HG03558 (cell line): Measurements from ENCODE around the gene SCTR.

Experiments used
- ATAC-seq: cut with Tn5 transposase; IDR thresholded peaks from one replicate; pipeline ENCODE4 v1.9.1; 2021; ENCODE audit warnings: moderate number of reproducible peaks; ENCODE audit not compliant: unreplicated experiment; ENCODE audit errors: extremely low read depth

The SCTR gene

DNA sequence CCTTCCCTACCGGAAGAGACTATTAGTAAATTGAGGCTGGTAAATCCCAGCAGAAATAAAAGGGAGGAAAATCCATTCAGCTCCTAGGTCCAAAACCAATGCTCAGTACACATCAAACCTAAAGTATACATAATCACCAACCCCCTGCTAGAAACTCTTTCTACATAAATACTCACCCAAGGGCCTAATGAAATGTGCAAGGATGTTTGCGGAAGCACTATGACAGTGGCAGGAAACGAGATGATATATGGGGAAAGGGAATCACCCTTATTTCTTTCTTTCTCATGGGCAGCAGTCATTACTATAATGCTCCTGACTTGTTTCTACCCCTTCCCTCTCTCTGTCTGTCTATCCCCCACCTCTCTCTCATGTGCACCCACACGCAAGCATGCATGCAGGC is 1.3 kb upstream of the SCTR start:
- no peak for ATAC-seq

DNA sequence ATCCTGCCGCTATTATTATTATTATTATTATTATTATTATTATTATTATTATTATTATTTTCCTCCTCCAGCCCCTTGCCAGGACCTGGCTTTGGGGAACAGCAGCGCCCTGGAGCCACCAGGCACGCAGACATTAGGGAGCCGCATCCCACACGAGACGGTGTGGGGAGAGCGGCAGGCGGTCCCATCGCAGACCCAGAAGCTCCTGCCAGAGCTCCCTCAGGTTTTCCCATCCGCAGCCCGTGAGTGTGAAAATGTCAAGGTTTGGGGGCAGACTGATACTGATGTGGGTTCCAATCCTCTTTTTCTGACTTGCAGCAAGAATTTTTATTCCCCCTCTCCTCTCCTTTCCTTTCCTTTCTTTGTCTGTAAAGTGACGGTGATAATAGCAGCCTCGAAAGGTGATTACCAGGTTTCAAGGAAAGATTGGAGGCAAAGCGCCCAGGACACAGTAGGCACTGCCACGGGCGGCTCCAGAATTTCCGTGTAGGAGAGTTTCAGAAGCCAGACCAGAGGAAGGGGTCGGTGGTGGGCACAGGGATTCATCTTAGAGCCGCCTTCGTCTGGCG is 816 bp downstream of the SCTR start:
- ATAC-seq = no peak

DNA sequence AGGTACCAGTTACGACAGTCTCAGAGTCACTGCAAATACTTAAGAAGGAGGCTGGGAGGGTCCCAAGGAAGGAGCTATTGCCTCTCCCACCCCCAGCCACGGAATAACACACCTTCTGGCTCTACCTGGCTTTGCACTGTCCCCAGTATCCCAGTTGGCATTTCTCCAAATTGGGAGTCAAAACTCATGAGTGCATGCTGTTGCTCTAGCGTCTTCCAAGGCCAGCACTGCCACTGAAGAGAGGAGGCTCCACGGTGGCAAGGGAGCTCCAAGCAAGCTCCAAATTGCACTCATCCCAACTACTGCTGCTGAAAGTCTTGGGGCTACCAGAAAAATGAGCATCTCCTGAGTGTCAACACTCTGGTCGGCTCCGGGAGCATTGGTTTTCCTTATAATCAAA is 1.6 kb downstream of the SCTR start:
- ATAC-seq = no peak

- ATAC-seq = no peak
Observed at GRCh38 chr2:119521433-119522050, 2.7 kb downstream of the SCTR start.

DNA sequence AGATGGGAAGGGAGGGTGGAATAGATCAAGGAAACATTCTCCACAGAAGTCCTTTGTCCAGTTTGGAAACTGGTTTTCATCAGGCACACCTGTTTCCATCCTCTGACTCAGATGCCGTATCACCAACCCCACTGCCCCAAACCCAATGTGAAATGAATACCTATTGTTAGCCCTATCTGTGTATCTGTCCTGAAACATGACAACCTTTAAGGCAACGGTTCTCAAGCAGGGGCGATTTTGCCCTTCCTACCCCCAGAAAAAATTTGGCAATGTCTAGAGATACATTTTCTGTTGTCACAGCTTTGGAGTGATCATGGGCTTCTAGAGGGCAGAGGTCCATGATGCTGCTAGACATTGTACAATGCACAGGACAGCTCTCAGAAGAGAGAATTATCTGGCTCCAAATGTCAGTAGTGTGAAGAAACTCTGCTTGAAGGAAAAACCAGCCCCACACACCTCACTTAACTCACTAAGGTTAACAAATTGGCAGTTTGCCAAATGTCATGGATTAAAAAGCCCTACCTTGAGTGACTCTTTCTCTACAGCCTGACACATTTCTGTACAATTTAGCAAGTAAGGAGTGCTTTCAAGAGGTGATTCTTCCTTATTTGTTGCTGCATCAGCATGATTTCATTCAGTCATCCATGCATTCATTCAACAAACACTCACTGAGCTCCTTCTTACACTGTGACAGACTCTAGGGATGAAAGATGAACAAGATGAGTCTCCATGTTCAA is 3.4 kb downstream of the SCTR start:
- no peak for ATAC-seq

GRCh38 chr2:119519057-119519408 is 5.2 kb downstream of the SCTR start:
- ATAC-seq = no peak

- no peak for ATAC-seq
Observed at GRCh38 chr2:119518401-119519056, 5.8 kb downstream of the SCTR start.

DNA sequence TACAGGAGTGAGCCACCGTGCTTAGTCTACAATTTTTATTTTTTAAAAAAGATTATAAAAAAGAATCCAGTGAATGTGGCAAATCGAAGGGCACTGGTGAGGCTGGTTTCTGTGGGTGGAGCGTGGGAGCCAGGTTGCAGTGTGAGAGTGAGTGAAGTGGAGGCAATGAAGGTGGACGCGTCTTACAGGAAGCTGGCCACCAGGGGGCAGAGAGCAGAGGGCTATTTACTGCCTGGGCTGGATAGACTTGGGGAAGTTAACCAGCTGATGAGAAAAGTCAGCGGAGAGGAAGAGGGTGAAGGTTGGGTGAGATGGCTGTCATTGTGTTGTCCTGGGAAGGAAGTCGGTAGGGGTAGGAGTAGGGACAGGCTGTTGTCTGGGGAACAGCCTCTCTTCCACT is 6.8 kb downstream of the SCTR start:
- no peak for ATAC-seq

DNA sequence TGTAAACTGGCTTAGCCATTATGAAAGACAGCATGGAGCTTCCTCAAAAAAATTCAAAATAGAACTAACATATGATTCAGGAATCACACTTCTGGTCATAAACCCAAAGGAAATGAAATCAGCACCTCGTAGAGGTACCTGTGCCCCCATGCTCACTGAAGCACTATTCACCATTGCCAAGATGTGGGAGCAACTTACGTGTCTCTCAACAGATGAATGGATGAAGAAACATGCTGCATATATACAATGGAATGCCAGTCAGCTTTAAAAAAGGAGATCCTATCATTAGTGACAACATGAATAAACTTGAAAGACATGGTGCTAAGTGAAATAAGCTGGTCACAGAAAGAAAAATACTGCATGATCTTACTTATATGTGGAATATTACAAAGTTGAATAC is 8.2 kb downstream of the SCTR start:
- ATAC-seq = no peak

DNA sequence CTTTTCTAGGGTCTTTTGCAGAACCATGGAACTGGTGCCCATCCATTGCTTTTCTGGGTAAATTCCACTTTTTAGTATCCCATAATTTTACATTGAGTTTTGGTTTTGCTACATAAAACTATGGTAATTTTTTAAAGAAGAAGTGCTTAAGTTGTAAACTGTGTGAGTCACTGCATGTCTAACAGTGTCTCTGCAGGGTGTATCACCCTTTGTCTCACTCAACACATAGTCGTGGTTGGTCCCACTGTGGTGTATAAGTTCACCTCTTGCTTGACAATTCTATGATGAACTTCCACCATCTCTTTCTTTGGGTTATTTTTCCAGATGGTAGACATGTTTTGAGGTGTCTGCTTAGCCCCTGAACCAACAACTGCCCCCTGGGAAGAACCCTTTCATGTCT is 10.5 kb downstream of the SCTR start:
- no peak for ATAC-seq

- no peak for ATAC-seq
Observed at GRCh38 chr2:119512946-119513345, 11.3 kb downstream of the SCTR start.

- ATAC-seq = no peak
Observed at GRCh38 chr2:119511989-119512388, 12.3 kb downstream of the SCTR start.

DNA sequence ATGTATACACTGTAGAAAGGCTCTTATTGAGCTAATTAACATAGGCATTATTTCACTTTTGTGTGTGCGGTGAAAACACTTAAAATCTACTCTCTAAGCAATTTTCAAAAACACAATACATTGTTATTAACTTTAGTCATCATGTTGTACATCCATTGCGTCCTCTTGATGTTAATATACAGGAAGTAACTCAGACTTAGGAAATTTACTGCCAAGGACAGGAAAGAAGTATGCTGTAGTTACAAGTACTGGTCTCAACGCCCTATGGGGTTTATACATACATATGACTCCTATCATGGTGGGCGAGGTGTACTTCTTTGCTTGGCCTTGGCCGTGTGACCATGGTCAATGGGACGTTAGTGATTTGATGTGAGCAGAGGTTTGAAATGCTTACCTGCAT is 15.5 kb downstream of the SCTR start:
- ATAC-seq = no peak

DNA sequence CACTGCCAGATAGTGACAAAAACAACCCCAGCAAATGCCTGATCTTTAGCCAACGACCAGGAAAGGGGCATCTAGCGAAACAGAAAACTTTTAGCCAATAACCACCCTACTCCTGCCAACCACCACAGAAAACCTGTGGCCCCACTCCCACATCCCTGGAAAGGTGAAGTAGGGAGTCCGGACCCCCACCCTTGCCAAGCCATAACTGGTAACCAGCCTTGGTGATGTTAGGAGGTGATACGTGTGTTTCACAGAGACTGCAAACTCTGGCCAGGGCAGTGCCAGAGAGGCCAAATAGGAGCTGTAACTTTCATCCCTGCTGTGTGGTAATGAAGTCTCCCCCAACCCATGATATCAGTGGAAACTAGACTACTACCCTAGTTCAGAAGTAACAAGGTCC is 27.6 kb downstream of the SCTR start:
- no peak for ATAC-seq

DNA sequence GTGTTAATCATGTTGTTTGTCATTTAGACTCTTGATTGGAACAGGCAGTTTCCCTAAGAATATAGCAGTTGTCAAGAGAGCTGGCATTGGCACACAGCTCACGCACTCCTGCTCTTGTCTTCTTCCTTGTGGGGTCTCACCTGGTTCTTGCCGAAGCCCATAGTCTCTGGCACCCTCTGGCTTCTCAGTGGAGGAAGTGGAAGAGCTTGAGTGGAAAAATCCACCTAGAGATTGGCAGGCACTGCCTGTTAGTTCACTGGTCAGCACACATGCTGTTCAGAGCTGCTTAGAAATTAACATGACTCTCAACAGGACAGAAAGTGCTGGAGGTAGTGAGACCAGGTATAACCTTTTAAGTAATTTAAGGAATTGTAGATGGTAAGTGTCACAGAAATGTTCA is 28.3 kb downstream of the SCTR start:
- ATAC-seq = no peak

DNA sequence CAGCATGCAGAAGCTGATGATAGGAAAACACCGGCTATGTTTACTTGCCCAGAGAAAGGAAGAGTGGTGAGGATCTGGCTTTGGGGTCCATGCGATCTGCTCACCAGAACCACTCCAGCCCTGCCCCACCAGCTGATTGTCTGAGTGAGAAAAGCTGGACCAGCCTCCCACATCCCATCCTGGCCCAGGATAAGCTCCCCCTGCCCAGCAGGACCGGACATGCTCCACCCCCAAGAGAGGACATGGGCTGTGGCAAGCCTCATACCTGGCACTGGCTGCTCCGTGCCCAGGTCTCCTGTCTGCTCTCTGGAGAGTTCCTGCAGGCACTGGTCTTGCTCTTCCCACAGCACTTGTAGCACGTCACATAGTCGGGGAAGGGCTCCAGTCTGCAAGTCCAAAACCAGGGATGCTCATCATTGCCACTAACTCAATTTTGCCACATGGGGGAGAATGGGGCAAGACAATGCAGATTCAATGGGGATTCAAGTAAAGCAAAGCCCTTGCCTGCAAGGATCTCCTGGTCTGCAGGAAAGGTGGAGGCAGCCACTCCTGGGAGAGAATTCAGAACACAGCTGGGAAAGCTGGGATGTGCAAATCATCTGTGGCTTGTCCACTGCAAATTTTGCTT is 30.0 kb downstream of the SCTR start:
- ATAC-seq = no peak

- ATAC-seq = no peak
Observed at GRCh38 chr2:119491776-119492525, 32.3 kb downstream of the SCTR start.

DNA sequence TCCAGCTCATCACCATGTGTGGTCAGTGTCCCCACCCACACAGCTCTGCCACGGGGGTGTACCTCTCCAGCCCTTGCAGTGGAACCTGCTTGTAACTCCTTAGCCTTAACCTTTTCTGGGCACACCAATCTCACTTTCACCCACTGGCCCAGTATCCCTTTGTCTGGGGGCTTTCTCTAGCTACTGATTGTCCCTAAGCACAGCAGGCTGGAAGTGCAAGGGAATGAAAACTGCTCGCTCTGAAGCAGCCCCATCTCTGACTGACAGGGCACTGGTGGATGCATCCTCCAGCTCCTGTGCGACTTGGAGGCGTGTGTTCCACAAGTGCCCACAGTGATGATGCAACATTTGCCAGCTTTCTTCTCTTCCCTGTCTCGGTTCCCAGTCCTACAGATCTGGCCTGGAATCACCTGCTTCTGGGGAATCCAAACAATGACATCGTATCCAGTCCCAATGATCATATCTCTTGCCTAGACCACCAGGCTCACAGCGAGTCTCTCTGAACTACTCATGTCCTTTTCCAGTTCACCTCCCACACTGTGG is 33.6 kb downstream of the SCTR start:
- ATAC-seq = no peak

DNA sequence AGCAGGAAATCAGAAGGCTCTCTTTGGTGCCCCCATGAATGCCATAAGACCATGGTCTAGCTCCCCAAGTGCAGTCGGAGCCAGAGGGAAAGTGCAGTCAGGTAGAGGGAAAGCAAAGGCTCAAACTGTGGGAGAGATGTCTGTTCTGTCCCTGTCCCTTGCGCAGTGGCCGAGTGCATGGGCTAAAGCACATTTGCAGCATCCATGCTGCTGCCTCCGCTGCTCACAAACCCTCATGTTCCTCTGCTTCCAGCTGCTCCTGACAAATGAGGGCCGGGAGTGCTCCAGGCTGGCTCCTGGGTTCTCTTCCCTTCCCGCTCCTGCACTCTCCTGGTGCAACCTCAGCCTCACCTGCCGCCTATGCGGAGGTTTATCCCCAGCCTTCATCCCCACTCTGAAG is 34.2 kb downstream of the SCTR start:
- ATAC-seq = no peak
